CD4-positive, alpha-beta T cell (primary cell): ENCODE measurements around the gene SIRT5. TPM values are rescaled to one million over a fixed set of nuclear protein-coding genes. Genes with fewer than 3 reads are reported as not detected.

ENCODE experiments used
- ATAC-seq: fragments of 200-7000 bp; cut with Tn5 transposase; one replicate; pipeline ENCODE4 v1.10.0; 2022; ENCODE audit warnings: mild to moderate bottlenecking; ENCODE audit not compliant: poor library complexity
- CTCF ChIA-PET: fragments of 350-600 bp; sonication (Branson Sonifier 250); formaldehyde crosslinking; loops from one replicate; lab custom pipeline; 2021; ENCODE audit warnings: antibody characterized with exemption, inconsistent platforms; lab: Charles Lee
- POLR2A ChIA-PET: fragments of 350-600 bp; sonication (Branson Sonifier 250); formaldehyde crosslinking; loops from one replicate; lab custom pipeline; 2021; ENCODE audit warnings: antibody characterized with exemption, inconsistent platforms; lab: Charles Lee
- DNase-seq, 14 experiments: peaks; one replicate each; pipeline ENCODE4 v3.0.0-alpha.2; 2013 to 2020; ENCODE audit warnings: mixed read lengths in 2 of 14
- H3K27ac ChIP-seq, 2 donors: one replicate each; pipeline versions ENCODE4 v1.5.1 to v1.7.0; 2013; ENCODE audit warnings: low read length in 2 of 2, low read depth in 1 of 2, mild to moderate bottlenecking in 1 of 2
- H3K27me3 ChIP-seq, 2 experiments: 1 replicate in 1 of 2; 2 replicates in 1 of 2; pipeline versions ENCODE4 v1.6.1 to v1.7.0; 2013; ENCODE audit warnings: low read length in 2 of 2, control low read depth in 1 of 2, mild to moderate bottlenecking in 1 of 2, moderate library complexity in 1 of 2; ENCODE audit not compliant: insufficient read depth in 2 of 2, control insufficient read depth in 1 of 2
- H3K36me3 ChIP-seq: one replicate; pipeline ENCODE4 v1.6.1; 2013; ENCODE audit warnings: low read length, control low read depth; ENCODE audit not compliant: insufficient read depth
- H3K4me1 ChIP-seq: one replicate; pipeline ENCODE4 v1.6.1; 2013; ENCODE audit warnings: low read length, control low read depth; ENCODE audit not compliant: insufficient read depth
- H3K4me3 ChIP-seq: one replicate; pipeline ENCODE4 v1.5.1; 2013; ENCODE audit warnings: mild to moderate bottlenecking, low read length, moderate library complexity
- H3K9me3 ChIP-seq, 2 experiments: 1 replicate in 1 of 2; 2 replicates in 1 of 2; pipeline versions ENCODE4 v1.6.1 to v1.7.0; 2013; ENCODE audit warnings: low read length in 2 of 2, mild to moderate bottlenecking in 2 of 2, control low read depth in 1 of 2, moderate library complexity in 1 of 2; ENCODE audit not compliant: control insufficient read depth in 1 of 2, insufficient read depth in 1 of 2
- H3K27ac Mint-ChIP-seq: one replicate; pipeline ENCODE4 v1.8.0; 2020; ENCODE audit warnings: mixed read lengths
- H3K27me3 Mint-ChIP-seq: one replicate; pipeline ENCODE4 v1.8.0; 2021; ENCODE audit warnings: mixed read lengths
- H3K36me3 Mint-ChIP-seq: one replicate; pipeline ENCODE4 v1.8.0; 2021; ENCODE audit warnings: low read depth, mixed read lengths
- H3K4me1 Mint-ChIP-seq: one replicate; pipeline ENCODE4 v1.8.0; 2021; ENCODE audit warnings: low read depth, mixed read lengths
- H3K4me3 Mint-ChIP-seq: one replicate; pipeline ENCODE4 v1.8.0; 2020; ENCODE audit warnings: mild to moderate bottlenecking, mixed read lengths
- H3K9me3 Mint-ChIP-seq: one replicate; pipeline ENCODE4 v1.8.0; 2020; ENCODE audit warnings: mixed read lengths
- CTCF ChIP-seq: fragments of 200-600 bp; IDR thresholded peaks from one replicate; pipeline ENCODE4 v1.8.0; 2022; ENCODE audit warnings: antibody characterized with exemption, mild to moderate bottlenecking
- intact Hi-C, 2 experiments: fragments of 100-400 bp; cut with DNase I in 1 of 2; cut with micrococcal nuclease in 1 of 2; formaldehyde crosslinking; loops; one replicate each; pipeline versions ENCODE4 v1.15.1 to v1.9.0; 2023 to 2025; cut with DNase I, micrococcal nuclease
- total RNA-seq, 174 experiments: library from RNA in 2 of 174; stranded (reverse) in 2 of 174; gene quantifications; one replicate each; pipeline ENCODE4 v1.2.3 and lab custom pipeline; 2021 to 2026

Gene SIRT5
- total RNA-seq, 2 experiments from 2014 or later = 14.3 to 16.3 TPM

- Histone ChIP-seq H3K36me3 (peaks cover 55% of the 10 kb centered on the region), H3K27me3 (no peaks in the 10 kb centered on the region), H3K9me3 (no peaks in the 10 kb centered on the region), H3K27ac (no peak overlapping the region), H3K4me3 (no peak overlapping the region), H3K4me1 (peaks cover 7% of the 10 kb centered on the region)
- Mint-ChIP-seq H3K4me3 (no peak overlapping the region), H3K27me3 (no peaks in the 10 kb centered on the region), H3K27ac (no peak overlapping the region), H3K36me3 (peaks cover 70% of the 10 kb centered on the region), H3K4me1 (no peaks in the 10 kb centered on the region), H3K9me3 (no peaks in the 10 kb centered on the region)
- no peak for DNase-seq
- POLR2A ChIA-PET = no interaction called here
- no peak for TF ChIP-seq CTCF
- intact Hi-C loops = no loop called here
- ATAC-seq = no peak
- CTCF ChIA-PET = interaction anchor here (1.8 kb wide), 1 partner anchor 14 kb away, joined by 4 read pairs; no protein-coding TSS in a partner anchor
These were observed 15.4 kb downstream of the SIRT5 start for GRCh38 chr6:13589801-13590200.

GRCh38 chr6:13590574-13591153 lies 16.3 kb downstream of the SIRT5 start:
- ATAC-seq (no peak), DNase-seq (no peak)
- ChIA-PET POLR2A (no interaction called here), CTCF (no interaction called here)
- Histone ChIP-seq H3K4me3 (no peak overlapping the region), H3K27ac (no peak overlapping the region), H3K9me3 (no peaks in the 10 kb centered on the region), H3K27me3 (no peaks in the 10 kb centered on the region), H3K36me3 (peaks cover 63% of the 10 kb centered on the region), H3K4me1 (peaks cover 7% of the 10 kb centered on the region)
- intact Hi-C loops = no loop called here
- no peak overlapping the region for H3K27ac Mint-ChIP-seq
- no peak overlapping the region for H3K4me3 Mint-ChIP-seq
- H3K9me3 Mint-ChIP-seq = no peaks in the 10 kb centered on the region
- no peaks in the 10 kb centered on the region for H3K4me1 Mint-ChIP-seq
- H3K27me3 Mint-ChIP-seq = no peaks in the 10 kb centered on the region
- peaks cover 70% of the 10 kb centered on the region for H3K36me3 Mint-ChIP-seq
- TF ChIP-seq CTCF = no peak

- Histone ChIP-seq H3K4me1 (peaks cover 7% of the 10 kb centered on the region), H3K9me3 (no peaks in the 10 kb centered on the region), H3K4me3 (no peak overlapping the region), H3K27ac (no peak overlapping the region), H3K36me3 (peaks cover 68% of the 10 kb centered on the region), H3K27me3 (no peaks in the 10 kb centered on the region)
- Mint-ChIP-seq H3K9me3 (no peaks in the 10 kb centered on the region), H3K4me1 (no peaks in the 10 kb centered on the region), H3K36me3 (peaks cover 70% of the 10 kb centered on the region), H3K27ac (no peak overlapping the region), H3K27me3 (no peaks in the 10 kb centered on the region), H3K4me3 (no peak overlapping the region)
- TF ChIP-seq CTCF = no peak
- ATAC-seq = no peak
- intact Hi-C loops = no loop called here
- DNase-seq = no peak
- ChIA-PET POLR2A (no interaction called here), CTCF (no interaction called here)
These were observed 17.0 kb downstream of the SIRT5 start for GRCh38 chr6:13591205-13591921.
